Hematopoietic multipotent progenitor cell treated with erythropoietin and hydrocortisone succinate and interleukin-3 and kit ligand, for 8 days (in vitro differentiated cells): ENCODE results near the gene PARPBP.
A peak's percentile ranks its signal among the peaks of the same experiment; 100 is the strongest.
"Not testable (repeated sequence)": the region's sequence is repeated elsewhere in the genome, so short reads cannot be mapped to it uniquely, and the experiment has no call there.

Experiments
- DNase-seq: peaks from one replicate; pipeline ENCODE4 v3.0.0-alpha.2; 2015

PARPBP gene

GRCh38 chr12:102163383-102163782 lies 43.4 kb downstream of the PARPBP start:
- no peak for DNase-seq

GRCh38 chr12:102167821-102168604 lies 48.0 kb downstream of the PARPBP start:
- DNase-seq = no peak

- DNase-seq = peak; percentile 49
These were observed 50.1 kb downstream of the PARPBP start for GRCh38 chr12:102169922-102170621.

GRCh38 chr12:102171951-102172350 lies 52.0 kb downstream of the PARPBP start:
- no peak for DNase-seq

- DNase-seq = no peak
These were observed 52.5 kb downstream of the PARPBP start for GRCh38 chr12:102172436-102172835.

GRCh38 chr12:102174117-102174516 lies 54.1 kb downstream of the PARPBP start:
- DNase-seq = no peak

GRCh38 chr12:102174761-102175160 lies 54.8 kb downstream of the PARPBP start:
- DNase-seq = no peak

GRCh38 chr12:102182635-102183034 lies 62.7 kb downstream of the PARPBP start:
- no peak for DNase-seq

GRCh38 chr12:102195826-102196225 lies 75.8 kb downstream of the PARPBP start:
- no peak for DNase-seq

- DNase-seq = no peak
These were observed 77.8 kb downstream of the PARPBP start, which contains the start of gene PMCH for GRCh38 chr12:102197789-102198188. Gene PMCH (minus strand): TSS chr12:102197833. CDS start chr12:102197770, 63 bp downstream.

GRCh38 chr12:102201436-102202061 lies 81.6 kb downstream of the PARPBP start:
- DNase-seq = no peak

GRCh38 chr12:102202556-102202955 lies 82.6 kb downstream of the PARPBP start:
- no peak for DNase-seq

- DNase-seq = no peak
These were observed 84.0 kb downstream of the PARPBP start for GRCh38 chr12:102204025-102204424.

- no peak for DNase-seq
These were observed 96.2 kb downstream of the PARPBP start for GRCh38 chr12:102215992-102216691.

- DNase-seq = no peak
These were observed 100.8 kb downstream of the PARPBP start for GRCh38 chr12:102220736-102221135.

- DNase-seq = no peak
These were observed 108.0 kb downstream of the PARPBP start for GRCh38 chr12:102227954-102228353.

- no peak for DNase-seq
These were observed 112.1 kb downstream of the PARPBP start for GRCh38 chr12:102232036-102232435.

GRCh38 chr12:102232446-102232845 lies 112.5 kb downstream of the PARPBP start:
- DNase-seq = no peak

GRCh38 chr12:102234599-102234998 lies 114.6 kb downstream of the PARPBP start:
- no peak for DNase-seq

GRCh38 chr12:102240859-102241258 lies 120.9 kb downstream of the PARPBP start:
- DNase-seq = not testable (repeated sequence)
